Panc1 (cell line): ENCODE data around the gene PARVB. TPM values are rescaled to one million over a fixed set of nuclear protein-coding genes. Genes with fewer than 3 reads are reported as not detected.

Experiments used
- ATAC-seq: fragments of 200-7000 bp; cut with Tn5 transposase; 2 replicates; pipeline ENCODE4 v1.9.1; 2020; ENCODE audit warnings: mild to moderate bottlenecking, moderate library complexity
- BruUV-seq: library from RNA; stranded (reverse); fragments of 400-500 nt; replicated peaks from 2 replicates; lab custom pipeline; 2021; lab: Mats Ljungman, UMichigan
- CTCF ChIA-PET: fragments of 300-600 bp; sonication (Branson Sonifier 250); formaldehyde crosslinking; loops from one replicate; lab custom pipeline; 2022; ENCODE audit warnings: antibody characterized with exemption; lab: Charles Lee
- POLR2A ChIA-PET: fragments of 300-600 bp; sonication (Branson Sonifier 250); formaldehyde crosslinking; loops from one replicate; lab custom pipeline; 2022; ENCODE audit warnings: antibody characterized with exemption; lab: Charles Lee
- DNase-seq: peaks from one replicate; pipeline ENCODE4 v3.0.0-alpha.2; 2010; ENCODE audit warnings: low read depth, low spot score
- H3K27ac ChIP-seq: 2 replicates; pipeline ENCODE4 v1.5.1; 2011; ENCODE audit warnings: mild to moderate bottlenecking, low read length, inconsistent platforms
- H3K27me3 ChIP-seq: fragments of 200-500 bp; sonication (Bioruptor generic); 2 replicates; pipeline ENCODE4 v1.6.0; 2014; ENCODE audit warnings: low read length, inconsistent platforms; ENCODE audit not compliant: control insufficient read depth, insufficient read depth
- H3K36me3 ChIP-seq: fragments of 200-500 bp; sonication (Bioruptor generic); 2 replicates; pipeline ENCODE4 v1.5.1; 2014; ENCODE audit warnings: inconsistent platforms, mild to moderate bottlenecking, low read length, moderate library complexity; ENCODE audit not compliant: control insufficient read depth, insufficient read depth
- H3K4me1 ChIP-seq: 2 replicates; pipeline ENCODE4 v1.5.1; 2011; ENCODE audit warnings: inconsistent platforms, mild to moderate bottlenecking, low read length, moderate library complexity; ENCODE audit not compliant: control insufficient read depth, insufficient read depth
- H3K4me3 ChIP-seq, 2 experiments: 2 replicates each; pipeline ENCODE4 v1.5.1; 2011 to 2012; ENCODE audit warnings: low read depth in 2 of 2, low read length in 2 of 2, mild to moderate bottlenecking in 2 of 2, inconsistent platforms in 1 of 2, moderate library complexity in 1 of 2
- H3K9me3 ChIP-seq: fragments of 200-500 bp; sonication (Bioruptor generic); 2 replicates; pipeline ENCODE4 v1.5.1; 2014; ENCODE audit warnings: low read depth, mild to moderate bottlenecking, inconsistent platforms, low read length, moderate library complexity; ENCODE audit not compliant: control insufficient read depth, insufficient read depth
- CTCF ChIP-seq: fragments of 450-650 bp; IDR thresholded peaks from 2 replicates; pipeline ENCODE4 v1.5.1; 2017; ENCODE audit warnings: mild to moderate bottlenecking
- POLR2AphosphoS5 ChIP-seq: IDR thresholded peaks from 2 replicates; pipeline ENCODE4 v1.6.1; 2012; ENCODE audit warnings: mild to moderate bottlenecking, low read depth, low read length, moderate library complexity
- SIN3A ChIP-seq: IDR thresholded peaks from 2 replicates; pipeline ENCODE4 v1.6.1; 2012; ENCODE audit warnings: low read depth, mild to moderate bottlenecking, low read length, moderate library complexity, borderline replicate concordance; ENCODE audit not compliant: insufficient read depth
- TCF7L2 ChIP-seq: IDR thresholded peaks from 2 replicates; pipeline ENCODE4 v1.6.1; 2011; ENCODE audit warnings: mild to moderate bottlenecking, low read depth, low read length, inconsistent platforms
- in situ Hi-C: cut with HindIII; loops from 2 replicates; pipeline ENCODE4 v1.10.0; 2016; ENCODE audit warnings: low sequenced_read_pairs, low pct_unique_long_range_greater_than_20kb
- intact Hi-C: fragments of 100-400 bp; cut with micrococcal nuclease; formaldehyde crosslinking; loops from one replicate; pipeline ENCODE4 v1.10.0; 2022; ENCODE audit not compliant: unreplicated experiment
- total RNA-seq: library from RNA; stranded (reverse); gene quantifications from one replicate; pipeline ENCODE4 v1.2.1, GENCODE V29; 2021; ENCODE audit not compliant: unreplicated experiment
- TF ChIP-seq, protein P1 (sequence below), 2 experiments: IDR thresholded peaks; 2 replicates each; pipeline ENCODE4 v1.6.1; 2011 to 2012; ENCODE audit warnings: low read depth in 2 of 2, control low read depth in 1 of 2, low read length in 1 of 2, mild to moderate bottlenecking in 1 of 2, moderate library complexity in 1 of 2; ENCODE audit not compliant: insufficient read depth in 1 of 2

The PARVB gene
- total RNA-seq, 1 experiment from 2014 or later: 28.1 TPM

- Histone ChIP-seq H3K27me3 (no peaks in the 10 kb centered on the region), H3K36me3 (no peaks in the 10 kb centered on the region), H3K4me1 (no peaks in the 10 kb centered on the region), H3K4me3 (no peak overlapping the region), H3K9me3 (no peaks in the 10 kb centered on the region), H3K27ac (no peak overlapping the region)
- in situ Hi-C loops (no loop called here), intact Hi-C loops (no loop called here)
- DNase-seq (no peak), ATAC-seq (no peak)
- no peak for TF ChIP-seq SIN3A
- BruUV-seq: no TSS peak
- CTCF ChIA-PET: no interaction called here
- POLR2A ChIA-PET: no interaction called here
Measured at GRCh38 chr22:44119669-44120313, 95.7 kb downstream of the PARVB start.

DNA sequence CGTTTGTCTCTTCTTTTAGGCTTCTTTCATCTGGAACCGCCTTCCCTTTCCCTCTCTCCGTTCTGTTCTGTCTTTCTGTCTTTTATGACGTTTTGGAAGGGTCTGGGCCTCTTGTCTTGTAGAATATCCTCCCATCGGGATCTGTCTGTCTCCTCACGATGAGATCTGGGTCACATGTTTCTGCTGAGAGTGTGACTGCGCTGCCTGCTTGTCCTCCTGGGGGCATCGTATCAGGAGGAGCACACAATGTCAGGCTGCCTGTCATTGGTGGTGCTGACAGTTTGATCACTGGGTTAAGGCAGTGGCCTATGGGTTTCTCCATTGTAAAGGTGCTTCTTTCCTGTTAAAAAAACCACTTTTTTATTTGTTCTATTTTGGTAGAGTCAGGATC is 96.2 kb downstream of the PARVB start:
- Histone ChIP-seq H3K36me3 (no peaks in the 10 kb centered on the region), H3K4me1 (no peaks in the 10 kb centered on the region), H3K27me3 (no peaks in the 10 kb centered on the region), H3K9me3 (no peaks in the 10 kb centered on the region), H3K4me3 (no peak overlapping the region), H3K27ac (no peak overlapping the region)
- no TSS peak for BruUV-seq
- CTCF ChIA-PET: no interaction called here
- in situ Hi-C loops: no loop called here
- POLR2A ChIA-PET: interaction anchor here (0.7 kb wide), 1 partner anchor 405 kb away, joined by 3 read pairs; no protein-coding TSS in a partner anchor
- ATAC-seq (no peak), DNase-seq (no peak)
- intact Hi-C loops: no loop called here
- TF ChIP-seq POLR2AphosphoS5: no peak

GRCh38 chr22:44125421-44125820 is 101.3 kb downstream of the PARVB start:
- intact Hi-C loops: no loop called here
- ATAC-seq (no peak), DNase-seq (no peak)
- Histone ChIP-seq H3K27me3 (no peaks in the 10 kb centered on the region), H3K4me3 (no peak overlapping the region), H3K27ac (no peak overlapping the region), H3K36me3 (no peaks in the 10 kb centered on the region), H3K9me3 (no peaks in the 10 kb centered on the region), H3K4me1 (no peaks in the 10 kb centered on the region)
- POLR2A ChIA-PET: no interaction called here
- in situ Hi-C loops: no loop called here
- no TSS peak for BruUV-seq
- CTCF ChIA-PET: no interaction called here
- TF ChIP-seq TCF7L2 (no peak), POLR2AphosphoS5 (no peak), SIN3A (no peak), CTCF (no peak)
- TF ChIP-seq, protein P1, sequence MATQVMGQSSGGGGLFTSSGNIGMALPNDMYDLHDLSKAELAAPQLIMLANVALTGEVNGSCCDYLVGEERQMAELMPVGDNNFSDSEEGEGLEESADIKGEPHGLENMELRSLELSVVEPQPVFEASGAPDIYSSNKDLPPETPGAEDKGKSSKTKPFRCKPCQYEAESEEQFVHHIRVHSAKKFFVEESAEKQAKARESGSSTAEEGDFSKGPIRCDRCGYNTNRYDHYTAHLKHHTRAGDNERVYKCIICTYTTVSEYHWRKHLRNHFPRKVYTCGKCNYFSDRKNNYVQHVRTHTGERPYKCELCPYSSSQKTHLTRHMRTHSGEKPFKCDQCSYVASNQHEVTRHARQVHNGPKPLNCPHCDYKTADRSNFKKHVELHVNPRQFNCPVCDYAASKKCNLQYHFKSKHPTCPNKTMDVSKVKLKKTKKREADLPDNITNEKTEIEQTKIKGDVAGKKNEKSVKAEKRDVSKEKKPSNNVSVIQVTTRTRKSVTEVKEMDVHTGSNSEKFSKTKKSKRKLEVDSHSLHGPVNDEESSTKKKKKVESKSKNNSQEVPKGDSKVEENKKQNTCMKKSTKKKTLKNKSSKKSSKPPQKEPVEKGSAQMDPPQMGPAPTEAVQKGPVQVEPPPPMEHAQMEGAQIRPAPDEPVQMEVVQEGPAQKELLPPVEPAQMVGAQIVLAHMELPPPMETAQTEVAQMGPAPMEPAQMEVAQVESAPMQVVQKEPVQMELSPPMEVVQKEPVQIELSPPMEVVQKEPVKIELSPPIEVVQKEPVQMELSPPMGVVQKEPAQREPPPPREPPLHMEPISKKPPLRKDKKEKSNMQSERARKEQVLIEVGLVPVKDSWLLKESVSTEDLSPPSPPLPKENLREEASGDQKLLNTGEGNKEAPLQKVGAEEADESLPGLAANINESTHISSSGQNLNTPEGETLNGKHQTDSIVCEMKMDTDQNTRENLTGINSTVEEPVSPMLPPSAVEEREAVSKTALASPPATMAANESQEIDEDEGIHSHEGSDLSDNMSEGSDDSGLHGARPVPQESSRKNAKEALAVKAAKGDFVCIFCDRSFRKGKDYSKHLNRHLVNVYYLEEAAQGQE (IDR thresholded peaks at IDR 0.05; ENCODE audit: insufficient read depth in 1 of 2, low read depth in 2 of 2, low read length in 1 of 2): no peak
